Measurements from ENCODE around the gene MCM10. TPM values are rescaled to one million over a fixed set of nuclear protein-coding genes. Genes with fewer than 3 reads are reported as not detected.

The MCM10 gene
- total RNA-seq, 1 experiment from 2014 or later = 24.5 TPM

DNA sequence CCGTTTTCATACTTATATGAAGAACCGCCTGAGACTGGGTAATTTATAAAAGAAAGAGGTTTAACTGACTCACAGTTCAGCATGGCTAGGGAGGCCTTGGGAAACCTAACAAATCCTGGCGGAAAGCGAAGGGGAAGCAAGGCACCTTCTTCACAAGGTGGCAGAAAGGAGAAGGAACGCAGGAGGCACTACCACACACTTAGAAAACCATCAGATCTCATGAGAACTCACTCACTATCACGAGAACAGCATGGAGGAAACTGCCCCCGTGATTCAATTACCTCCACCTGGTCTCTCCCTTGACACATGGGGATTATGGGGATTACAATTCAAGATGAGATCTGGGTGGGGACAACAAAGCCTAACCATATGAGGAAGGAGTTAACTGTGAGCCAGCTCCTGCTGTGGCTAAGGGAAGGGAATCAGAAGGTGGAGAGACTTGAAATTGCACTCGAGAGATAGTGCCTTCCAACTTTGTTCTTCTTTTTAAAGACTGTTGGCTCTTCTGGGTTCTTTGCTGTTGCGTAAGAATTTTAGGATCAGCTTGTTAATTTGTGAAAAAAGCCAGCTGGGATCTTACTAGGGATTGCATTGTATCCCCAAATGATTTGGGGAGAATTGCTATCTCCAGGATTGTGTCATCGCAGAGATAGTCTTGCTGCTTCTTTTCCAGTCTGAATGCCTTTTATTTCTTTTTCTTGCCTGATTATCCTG is 40.4 kb upstream of the MCM10 start:
- ChIA-PET POLR2A (ENCODE audit: unreplicated experiment) (interaction anchor here (0.7 kb wide), 1 partner anchor 21 kb away, joined by 41 read pairs; no protein-coding TSS in a partner anchor), CTCF (interaction anchor here (0.7 kb wide), 1 partner anchor 12 kb away, joined by 6 read pairs; no protein-coding TSS in a partner anchor)
- Histone ChIP-seq H3F3A (ENCODE audit: insufficient read depth, low read depth) (no peaks in the 10 kb centered on the region), H3K79me2 (ENCODE audit: low read depth) (no peaks in the 10 kb centered on the region), H4K20me1 (ENCODE audit: insufficient read depth) (no peaks in the 10 kb centered on the region), H3K4me1 (replicated peaks; ENCODE audit: insufficient read depth) (no peaks in the 10 kb centered on the region), H3K9me3 (ENCODE audit: insufficient read depth, low read depth) (no peaks in the 10 kb centered on the region), H3K36me3 (ENCODE audit: low read depth) (no peaks in the 10 kb centered on the region), H3K27me3 (ENCODE audit: insufficient read depth, low read depth) (no peaks in the 10 kb centered on the region), H2AFZ (no peak overlapping the region), H3K27ac (no peak overlapping the region), H3K4me2 (no peak overlapping the region), H3K4me3 (no peak overlapping the region), H3K9me2 (ENCODE audit: insufficient read depth) (no peaks in the 10 kb centered on the region)
- DNase-seq = no peak
- intact Hi-C loops (cut with micrococcal nuclease; ENCODE audit: unreplicated experiment) = no loop called here
- no TSS peak for BruUV-seq (replicated peaks)
- TF ChIP-seq, protein P1, sequence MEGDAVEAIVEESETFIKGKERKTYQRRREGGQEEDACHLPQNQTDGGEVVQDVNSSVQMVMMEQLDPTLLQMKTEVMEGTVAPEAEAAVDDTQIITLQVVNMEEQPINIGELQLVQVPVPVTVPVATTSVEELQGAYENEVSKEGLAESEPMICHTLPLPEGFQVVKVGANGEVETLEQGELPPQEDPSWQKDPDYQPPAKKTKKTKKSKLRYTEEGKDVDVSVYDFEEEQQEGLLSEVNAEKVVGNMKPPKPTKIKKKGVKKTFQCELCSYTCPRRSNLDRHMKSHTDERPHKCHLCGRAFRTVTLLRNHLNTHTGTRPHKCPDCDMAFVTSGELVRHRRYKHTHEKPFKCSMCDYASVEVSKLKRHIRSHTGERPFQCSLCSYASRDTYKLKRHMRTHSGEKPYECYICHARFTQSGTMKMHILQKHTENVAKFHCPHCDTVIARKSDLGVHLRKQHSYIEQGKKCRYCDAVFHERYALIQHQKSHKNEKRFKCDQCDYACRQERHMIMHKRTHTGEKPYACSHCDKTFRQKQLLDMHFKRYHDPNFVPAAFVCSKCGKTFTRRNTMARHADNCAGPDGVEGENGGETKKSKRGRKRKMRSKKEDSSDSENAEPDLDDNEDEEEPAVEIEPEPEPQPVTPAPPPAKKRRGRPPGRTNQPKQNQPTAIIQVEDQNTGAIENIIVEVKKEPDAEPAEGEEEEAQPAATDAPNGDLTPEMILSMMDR (conservative IDR thresholded peaks at IDR 0.05) = no peak
- TF ChIP-seq EZH2 (IDR thresholded peaks at IDR 0.05; ENCODE audit: low read depth) = no peak

- no peaks in the 10 kb centered on the region for H3K9me3 ChIP-seq (ENCODE audit: insufficient read depth, low read depth)
- intact Hi-C loops (cut with micrococcal nuclease; ENCODE audit: unreplicated experiment) = no loop called here
- H3K9me2 ChIP-seq (ENCODE audit: insufficient read depth) = no peaks in the 10 kb centered on the region
- H3K4me3 ChIP-seq = no peak overlapping the region
- H3K79me2 ChIP-seq (ENCODE audit: low read depth) = no peaks in the 10 kb centered on the region
- H2AFZ ChIP-seq = no peak overlapping the region
- H3K27ac ChIP-seq = no peak overlapping the region
- no peak for DNase-seq
- TF ChIP-seq, protein P1 (conservative IDR thresholded peaks at IDR 0.05) = no peak
- TF ChIP-seq EZH2 (IDR thresholded peaks at IDR 0.05; ENCODE audit: low read depth) = no peak
- no peak overlapping the region for H3K4me2 ChIP-seq
- ChIA-PET CTCF (no interaction called here), POLR2A (ENCODE audit: unreplicated experiment) (interaction anchor here (0.7 kb wide), 1 partner anchor 21 kb away, joined by 41 read pairs; no protein-coding TSS in a partner anchor)
- no peaks in the 10 kb centered on the region for H3K36me3 ChIP-seq (ENCODE audit: low read depth)
- H4K20me1 ChIP-seq (ENCODE audit: insufficient read depth) = no peaks in the 10 kb centered on the region
- H3F3A ChIP-seq (ENCODE audit: insufficient read depth, low read depth) = no peaks in the 10 kb centered on the region
- no TSS peak for BruUV-seq (replicated peaks)
- H3K27me3 ChIP-seq (ENCODE audit: insufficient read depth, low read depth) = no peaks in the 10 kb centered on the region
- H3K4me1 ChIP-seq (replicated peaks; ENCODE audit: insufficient read depth) = no peaks in the 10 kb centered on the region
These were observed 39.9 kb upstream of the MCM10 start for GRCh38 chr10:13121500-13121854.

DNA sequence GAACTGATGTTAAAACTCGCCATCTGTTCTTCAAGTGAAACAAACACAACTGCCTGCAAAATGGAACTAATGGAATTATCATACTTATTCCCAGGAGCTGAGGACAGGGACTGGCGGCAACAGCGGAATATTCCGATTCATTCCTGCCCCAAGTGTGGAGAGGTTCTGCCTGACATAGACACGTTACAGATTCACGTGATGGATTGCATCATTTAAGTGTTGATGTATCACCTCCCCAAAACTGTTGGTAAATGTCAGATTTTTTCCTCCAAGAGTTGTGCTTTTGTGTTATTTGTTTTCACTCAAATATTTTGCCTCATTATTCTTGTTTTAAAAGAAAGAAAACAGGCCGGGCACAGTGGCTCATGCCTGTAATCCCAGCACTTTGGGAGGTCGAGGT is 24.7 kb upstream of the MCM10 start:
- Histone ChIP-seq H3K27me3 (ENCODE audit: insufficient read depth, low read depth) (no peaks in the 10 kb centered on the region), H3K79me2 (ENCODE audit: low read depth) (no peaks in the 10 kb centered on the region), H3K36me3 (ENCODE audit: low read depth) (no peaks in the 10 kb centered on the region), H3K4me1 (replicated peaks; ENCODE audit: insufficient read depth) (no peaks in the 10 kb centered on the region), H3K9me3 (ENCODE audit: insufficient read depth, low read depth) (no peaks in the 10 kb centered on the region), H3K27ac (no peak overlapping the region), H2AFZ (no peak overlapping the region), H3K9me2 (ENCODE audit: insufficient read depth) (no peaks in the 10 kb centered on the region), H4K20me1 (ENCODE audit: insufficient read depth) (no peaks in the 10 kb centered on the region), H3K4me3 (no peak overlapping the region), H3K4me2 (no peak overlapping the region), H3F3A (ENCODE audit: insufficient read depth, low read depth) (no peaks in the 10 kb centered on the region)
- no peak for TF ChIP-seq EZH2 (IDR thresholded peaks at IDR 0.05; ENCODE audit: low read depth)
- TF ChIP-seq, protein P1 (conservative IDR thresholded peaks at IDR 0.05) = no peak
- no peak for DNase-seq
- ChIA-PET POLR2A (ENCODE audit: unreplicated experiment) (no interaction called here), CTCF (no interaction called here)
- BruUV-seq (replicated peaks) = no TSS peak
- intact Hi-C loops (cut with micrococcal nuclease; ENCODE audit: unreplicated experiment) = no loop called here
